Gastroesophageal sphincter (tissue), 4 donors: Measurements from ENCODE around the gene FXYD6. TPM values are rescaled to one million over a fixed set of nuclear protein-coding genes. Genes with fewer than 3 reads are reported as not detected.

Experiments used
- ATAC-seq: fragments of 150-250 bp; one replicate; pipeline ENCODE4 v1.9.1; 2016; ENCODE audit warnings: mild to moderate bottlenecking, moderate library complexity
- H3K27ac ChIP-seq, 4 donors: fragments of 200-600 bp; sonication (generic) in 3 of 4; 1 replicate in 3 of 4; 2 replicates in 1 of 4; pipeline ENCODE4 v1.5.1; 2016 to 2019
- H3K27me3 ChIP-seq: fragments of 200-600 bp; sonication (generic); one replicate; pipeline ENCODE4 v1.5.1; 2019
- H3K36me3 ChIP-seq, 2 donors: fragments of 200-600 bp; sonication (generic); one replicate each; pipeline ENCODE4 v1.5.1; 2019; ENCODE audit warnings: control low read depth in 1 of 2
- H3K4me1 ChIP-seq, 3 donors: fragments of 200-600 bp; sonication (generic); 1 replicate in 2 of 3; 2 replicates in 1 of 3; pipeline ENCODE4 v1.5.1; 2016 to 2019; ENCODE audit warnings: control low read depth in 2 of 3
- H3K4me3 ChIP-seq, 2 donors: fragments of 200-600 bp; sonication (generic); one replicate each; pipeline ENCODE4 v1.5.1; 2019; ENCODE audit warnings: mild to moderate bottlenecking in 1 of 2, moderate library complexity in 1 of 2
- H3K9me3 ChIP-seq, 3 donors: fragments of 200-600 bp; sonication (generic); one replicate each; pipeline ENCODE4 v1.5.1; 2017 to 2019; ENCODE audit warnings: control low read depth in 2 of 3
- EP300 ChIP-seq: sonication (generic); formaldehyde crosslinking; IDR thresholded peaks from one replicate; pipeline ENCODE4 v1.6.1; 2017; ENCODE audit warnings: antibody characterized with exemption, mild to moderate bottlenecking
- POLR2A ChIP-seq, 2 donors: fragments of 450-650 bp; IDR thresholded peaks; one replicate each; pipeline ENCODE4 v1.6.1; 2017; ENCODE audit warnings: antibody characterized with exemption in 2 of 2, mild to moderate bottlenecking in 2 of 2, moderate library complexity in 1 of 2
- POLR2AphosphoS5 ChIP-seq: sonication (generic); formaldehyde crosslinking; IDR thresholded peaks from one replicate; pipeline ENCODE4 v1.6.1; 2017; ENCODE audit warnings: antibody characterized with exemption
- WGBS, 2 donors: methylation state at CpG; one replicate each; pipeline ENCODE4 v1.1.5; 2018; ENCODE audit warnings: low coverage in 1 of 2; 5-methylcytosine and 5-hydroxymethylcytosine counted together
- total RNA-seq, 4 donors: library from RNA; depleted of rRNA; stranded (reverse); fragments of >200 nt; gene quantifications; one replicate each; pipeline ENCODE4 v1.1.0, GENCODE V29; 2016
- TF ChIP-seq, protein P1 (sequence below), 4 experiments: fragments of 200-600 bp in 2 of 4; fragments of 450-650 bp in 2 of 4; sonication (generic) in 1 of 4; IDR thresholded peaks; one replicate each; pipeline ENCODE4 v1.5.1; 2017 to 2019; ENCODE audit warnings: antibody characterized with exemption in 4 of 4, mild to moderate bottlenecking in 2 of 4, moderate library complexity in 2 of 4

FXYD6 gene
- total RNA-seq, 4 donors from 2014 or later: 28.6 to 76.7 (median 74.4) TPM

DNA sequence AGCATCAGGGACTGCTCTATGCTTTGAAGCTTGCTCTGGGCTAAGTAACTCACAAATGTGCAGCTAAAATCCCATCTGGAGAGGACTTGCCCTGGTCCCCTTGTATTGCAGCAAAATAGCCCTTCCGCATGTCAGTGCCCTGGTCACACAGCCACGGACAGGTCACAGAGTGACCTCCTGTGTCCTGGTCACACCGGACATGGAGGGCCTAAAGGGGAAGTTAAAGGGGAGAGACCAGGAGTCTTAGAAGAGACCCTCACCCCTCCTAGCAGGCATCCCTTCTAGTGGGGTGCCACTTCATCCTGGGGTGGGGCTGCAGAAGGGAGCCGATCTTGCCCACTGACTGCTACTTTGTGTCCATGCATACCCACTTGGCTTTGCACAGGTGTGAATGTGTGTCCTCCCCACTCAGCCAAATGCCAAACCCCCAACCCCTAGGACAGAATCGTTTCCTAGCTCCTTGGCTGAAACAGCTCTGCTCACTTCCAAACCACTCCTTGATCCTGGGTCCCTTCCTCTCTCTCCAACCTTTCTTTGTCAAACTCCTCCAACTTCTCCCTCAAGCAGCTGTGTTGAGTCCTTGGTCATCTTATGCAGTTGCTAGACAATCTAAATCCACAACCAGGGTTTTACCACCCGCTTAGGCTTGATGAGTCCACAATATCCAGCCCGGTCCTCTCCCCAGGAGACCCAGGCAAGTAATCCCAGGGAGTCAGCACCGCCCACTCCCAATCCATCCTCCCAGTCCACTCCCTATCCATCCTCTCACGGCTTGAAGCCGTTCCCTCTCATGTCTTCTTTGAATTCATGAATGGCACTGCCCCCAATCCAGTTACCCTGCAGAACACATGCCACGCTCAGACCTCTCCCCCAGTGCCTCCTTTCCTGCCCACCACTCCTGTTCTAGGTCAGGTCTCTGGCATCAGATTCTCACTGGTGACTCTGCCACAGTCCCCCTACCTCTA is 3.3 kb upstream of the FXYD6 start:
- Histone ChIP-seq H3K27me3 (peaks cover 10% of the 10 kb centered on the region), H3K4me1 (peaks cover 0 to 71% (median 20%) of the 10 kb centered on the region in 3 donors), H3K27ac (no peak overlapping the region), H3K9me3 (no peaks in the 10 kb centered on the region), H3K4me3 (no peak overlapping the region), H3K36me3 (no peaks in the 10 kb centered on the region)
- WGBS, 2 donors: 83 to 97% methylated on average over 7 to 8 of the region's 11 CpGs
- ATAC-seq: no peak
- no peak for TF ChIP-seq POLR2AphosphoS5
- TF ChIP-seq, protein P1, sequence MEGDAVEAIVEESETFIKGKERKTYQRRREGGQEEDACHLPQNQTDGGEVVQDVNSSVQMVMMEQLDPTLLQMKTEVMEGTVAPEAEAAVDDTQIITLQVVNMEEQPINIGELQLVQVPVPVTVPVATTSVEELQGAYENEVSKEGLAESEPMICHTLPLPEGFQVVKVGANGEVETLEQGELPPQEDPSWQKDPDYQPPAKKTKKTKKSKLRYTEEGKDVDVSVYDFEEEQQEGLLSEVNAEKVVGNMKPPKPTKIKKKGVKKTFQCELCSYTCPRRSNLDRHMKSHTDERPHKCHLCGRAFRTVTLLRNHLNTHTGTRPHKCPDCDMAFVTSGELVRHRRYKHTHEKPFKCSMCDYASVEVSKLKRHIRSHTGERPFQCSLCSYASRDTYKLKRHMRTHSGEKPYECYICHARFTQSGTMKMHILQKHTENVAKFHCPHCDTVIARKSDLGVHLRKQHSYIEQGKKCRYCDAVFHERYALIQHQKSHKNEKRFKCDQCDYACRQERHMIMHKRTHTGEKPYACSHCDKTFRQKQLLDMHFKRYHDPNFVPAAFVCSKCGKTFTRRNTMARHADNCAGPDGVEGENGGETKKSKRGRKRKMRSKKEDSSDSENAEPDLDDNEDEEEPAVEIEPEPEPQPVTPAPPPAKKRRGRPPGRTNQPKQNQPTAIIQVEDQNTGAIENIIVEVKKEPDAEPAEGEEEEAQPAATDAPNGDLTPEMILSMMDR (IDR thresholded peaks at IDR 0.05): no peak
- TF ChIP-seq POLR2A (IDR thresholded peaks at IDR 0.05): no peak
- TF ChIP-seq EP300: no peak

DNA sequence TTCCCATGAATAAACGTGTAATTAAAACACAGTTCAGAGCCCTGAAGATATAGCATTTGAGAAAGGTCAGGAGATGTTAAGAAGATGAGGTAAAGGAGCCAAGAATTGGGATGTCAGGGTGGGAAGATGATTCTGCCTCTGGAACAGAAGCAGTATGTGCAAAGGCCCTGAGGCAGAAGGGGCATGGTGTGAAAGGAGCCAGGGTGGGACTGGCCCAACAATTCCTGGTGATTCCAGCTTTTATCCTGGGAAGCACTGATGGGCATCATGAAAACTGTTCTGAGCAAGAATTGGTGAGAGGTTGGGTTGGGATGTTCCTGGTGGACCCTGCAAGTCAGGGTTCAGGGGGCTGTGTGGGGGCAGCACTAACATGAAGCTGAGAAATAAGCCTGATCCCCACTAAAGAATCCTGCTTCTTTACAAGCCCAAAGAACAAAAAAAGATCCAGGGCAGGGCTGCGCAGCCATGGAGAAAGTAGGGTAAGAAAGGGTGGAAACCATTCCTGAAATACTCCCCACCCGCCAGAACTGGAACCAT is 2.5 kb upstream of the FXYD6 start:
- WGBS, 2 donors: 56 to 71% methylated on average over 1 to 2 of the region's 3 CpGs
- H3K4me3 ChIP-seq: no peak overlapping the region
- H3K36me3 ChIP-seq: no peaks in the 10 kb centered on the region
- peaks cover 10% of the 10 kb centered on the region for H3K27me3 ChIP-seq
- TF ChIP-seq, protein P1 (IDR thresholded peaks at IDR 0.05): no peak
- TF ChIP-seq POLR2AphosphoS5 (no peak), EP300 (no peak), POLR2A (IDR thresholded peaks at IDR 0.05) (no peak)
- H3K4me1 ChIP-seq: peaks cover 0 to 71% (median 22%) of the 10 kb centered on the region in 3 donors
- H3K9me3 ChIP-seq: no peaks in the 10 kb centered on the region
- ATAC-seq: no peak
- no peak overlapping the region for H3K27ac ChIP-seq

DNA sequence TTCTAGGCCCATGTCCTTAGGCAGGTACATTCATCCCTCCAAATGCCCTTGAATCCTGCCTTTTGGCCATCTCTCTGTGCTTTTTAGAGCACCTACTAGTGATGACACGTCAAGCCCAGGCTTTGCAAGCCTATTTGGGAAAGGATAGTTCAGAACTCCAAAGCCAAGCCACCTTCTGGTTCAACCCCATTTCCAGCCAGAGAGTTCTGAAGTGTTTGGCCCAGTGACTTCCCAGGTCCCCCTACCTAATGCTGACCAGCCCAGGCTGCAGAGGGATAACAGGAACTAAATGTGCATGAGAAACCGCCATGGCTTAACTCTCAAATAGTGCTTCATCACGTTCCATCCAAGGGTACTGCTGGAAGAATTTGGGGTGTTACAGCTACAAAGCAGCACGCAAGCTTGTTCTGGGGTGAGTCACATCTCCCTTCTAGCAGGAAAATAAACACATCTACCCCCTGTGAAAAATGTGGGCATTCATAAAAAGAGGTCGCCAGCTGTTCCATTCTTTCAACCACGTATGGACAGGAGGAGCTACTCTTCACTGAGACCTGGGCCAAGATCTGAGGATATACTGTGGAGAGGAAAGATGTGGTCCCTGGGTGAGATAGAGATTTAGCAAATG is 2.0 kb upstream of the FXYD6 start:
- H3K9me3 ChIP-seq: no peaks in the 10 kb centered on the region
- H3K4me3 ChIP-seq: no peak overlapping the region
- H3K4me1 ChIP-seq: peaks cover 0 to 71% (median 25%) of the 10 kb centered on the region in 3 donors
- no peak for ATAC-seq
- peaks cover 10% of the 10 kb centered on the region for H3K27me3 ChIP-seq
- peak overlapping the region in 1 of 4 donors; percentile 87 for H3K27ac ChIP-seq
- 89 to 93% methylated on average over 3 to 5 of the region's 6 CpGs for WGBS, 2 donors
- TF ChIP-seq EP300 (no peak), POLR2A (IDR thresholded peaks at IDR 0.05) (no peak), POLR2AphosphoS5 (no peak)
- TF ChIP-seq, protein P1 (IDR thresholded peaks at IDR 0.05): no peak
- no peaks in the 10 kb centered on the region for H3K36me3 ChIP-seq

DNA sequence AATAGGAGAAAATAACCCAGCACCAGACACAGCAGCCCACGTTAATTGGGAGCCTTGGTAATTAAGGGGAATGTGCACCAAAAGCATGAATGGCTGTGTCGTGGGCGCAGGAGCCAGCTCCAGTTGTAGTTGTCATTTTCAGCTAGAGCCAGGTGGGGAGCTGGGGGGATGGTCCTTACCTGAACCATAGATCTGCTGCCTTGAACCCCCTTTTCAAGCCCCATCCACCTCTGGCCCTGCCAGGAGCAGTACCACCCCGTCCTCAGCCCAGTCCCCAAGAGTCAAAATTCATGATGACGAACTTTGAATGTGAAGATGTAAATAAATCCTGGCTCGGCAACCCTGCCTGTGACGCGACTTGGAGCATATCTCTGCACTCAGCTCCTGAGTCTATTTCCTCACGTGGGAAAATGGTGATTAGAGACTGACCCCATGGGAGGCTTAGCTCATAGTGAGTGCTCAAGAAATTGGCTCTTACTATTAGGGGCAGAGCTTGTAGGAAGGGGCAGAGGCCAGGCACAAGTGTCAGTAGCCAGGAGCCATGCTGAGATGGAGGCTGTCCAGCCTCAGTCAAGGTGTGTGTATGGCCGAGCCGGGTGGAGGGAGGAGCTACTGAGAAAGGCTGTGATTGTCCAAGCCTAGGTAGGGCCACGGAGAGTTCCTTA is 794 bp upstream of the FXYD6 start:
- Histone ChIP-seq H3K4me1 (peaks cover 0 to 71% (median 20%) of the 10 kb centered on the region in 3 donors), H3K4me3 (peak overlapping the region; percentile 73 to 87), H3K27me3 (peaks cover 10% of the 10 kb centered on the region), H3K9me3 (no peaks in the 10 kb centered on the region), H3K27ac (peak overlapping the region; percentile 37 to 87 (median 82)), H3K36me3 (no peaks in the 10 kb centered on the region)
- TF ChIP-seq, protein P1 (IDR thresholded peaks at IDR 0.05): no peak
- no peak for TF ChIP-seq POLR2AphosphoS5
- TF ChIP-seq EP300: no peak
- TF ChIP-seq POLR2A (IDR thresholded peaks at IDR 0.05): no peak
- no peak for ATAC-seq
- 14% methylated on average over 4 of the region's 12 CpGs; no CpG with 5 or more reads in 1 of the 2 donors for WGBS, 2 donors
